K562 (cell line): ENCODE results near the gene TGFBR1. TPM values are rescaled to one million over a fixed set of nuclear protein-coding genes. Genes with fewer than 3 reads are reported as not detected.

Source experiments
- ATAC-seq: fragments of 200-7000 bp; cut with Tn5 transposase; 3 replicates; pipeline ENCODE4 v1.9.1; 2020; ENCODE audit warnings: moderate library complexity
- BruUV-seq: library from RNA; stranded (reverse); fragments of 400-500 nt; replicated peaks from 2 replicates; lab custom pipeline; 2021; lab: Mats Ljungman, UMichigan
- CTCF ChIA-PET: fragments of 300-600 bp; formaldehyde crosslinking; extraction: SDS; loops from one replicate; lab custom pipeline; 2021; ENCODE audit warnings: low intra/inter-chr PET ratio; lab: Yijun Ruan, JAX
- POLR2A ChIA-PET: fragments of 300-600, 350-650 bp; sonication (Branson Sonifier 250); formaldehyde crosslinking; extraction: SDS; loops from one replicate; lab custom pipeline; 2021; ENCODE audit warnings: antibody characterized with exemption, inconsistent platforms; lab: Yijun Ruan, JAX
- DNase-seq, 4 experiments: peaks; one replicate each; pipeline versions ENCODE4 v3.0.0 to v3.0.0-alpha.2; 2011 to 2018; ENCODE audit warnings: low spot score in 3 of 4, mixed read lengths in 3 of 4; ENCODE audit errors: extremely low read depth in 1 of 4
- FAIRE-seq: peaks from 2 replicates; lab custom pipeline; 2011; peaks lifted over from hg19 to GRCh38; lab: Jason Lieb, UNC
- H2AFZ ChIP-seq: 2 replicates; pipeline ENCODE4 v1.6.0; 2011; ENCODE audit warnings: low read depth, low read length, control low read depth, inconsistent platforms
- H3K27ac ChIP-seq: fragments of 200-600 bp; 3 replicates; pipeline ENCODE4 v1.8.0; 2011; ENCODE audit warnings: low read depth, mild to moderate bottlenecking, control low read depth, inconsistent platforms, low read length, moderate library complexity, mixed read lengths; ENCODE audit errors: extremely low read depth
- H3K27me3 ChIP-seq, 2 experiments: fragments of 300-600 bp in 1 of 2; 2 replicates in 1 of 2; 3 replicates in 1 of 2; pipeline versions ENCODE4 v1.6.0 to v1.8.0; 2011; ENCODE audit warnings: inconsistent platforms in 2 of 2, low read length in 2 of 2, mild to moderate bottlenecking in 1 of 2, mixed read lengths in 1 of 2, moderate library complexity in 1 of 2; ENCODE audit not compliant: control insufficient read depth in 2 of 2, insufficient read depth in 2 of 2
- H3K36me3 ChIP-seq: fragments of 300-600 bp; 3 replicates; pipeline ENCODE4 v1.8.0; 2011; ENCODE audit warnings: mild to moderate bottlenecking, low read length, inconsistent platforms; ENCODE audit not compliant: control insufficient read depth, insufficient read depth
- H3K4me1 ChIP-seq, 2 experiments: fragments of 200-600 bp in 1 of 2; replicated peaks in 1 of 2; 2 replicates in 1 of 2; 3 replicates in 1 of 2; pipeline versions ENCODE4 v1.5.1 to v1.8.0; 2011; ENCODE audit warnings: inconsistent platforms in 2 of 2, low read length in 2 of 2, mild to moderate bottlenecking in 1 of 2, mixed read lengths in 1 of 2, moderate library complexity in 1 of 2; ENCODE audit not compliant: control insufficient read depth in 2 of 2, insufficient read depth in 2 of 2
- H3K4me2 ChIP-seq: 2 replicates; pipeline ENCODE4 v1.6.1; 2011; ENCODE audit warnings: low read length, control low read depth, inconsistent platforms, mixed read lengths; ENCODE audit not compliant: insufficient read depth
- H3K4me3 ChIP-seq: fragments of 200-600 bp; sonication (generic), shearing (Covaris generic); 2 replicates; pipeline ENCODE4 v1.5.1; 2016; ENCODE audit warnings: control low read depth, inconsistent platforms
- H3K79me2 ChIP-seq: fragments of 200-600 bp; 3 replicates; pipeline ENCODE4 v1.8.0; 2011; ENCODE audit warnings: low read length, inconsistent platforms; ENCODE audit not compliant: control insufficient read depth, insufficient read depth
- H3K9ac ChIP-seq, 2 experiments: 2 replicates each; pipeline versions ENCODE4 v1.6.0 to v1.6.1; 2011; ENCODE audit warnings: low read depth in 2 of 2, low read length in 2 of 2, control low read depth in 1 of 2, inconsistent platforms in 1 of 2, mild to moderate bottlenecking in 1 of 2, mixed read lengths in 1 of 2; ENCODE audit not compliant: insufficient read depth in 1 of 2
- H3K9me1 ChIP-seq: one replicate; pipeline ENCODE4 v1.6.0; 2011; ENCODE audit warnings: inconsistent platforms, mild to moderate bottlenecking, low read length, moderate library complexity; ENCODE audit not compliant: control insufficient read depth, insufficient read depth
- H3K9me3 ChIP-seq: replicated peaks from 2 replicates; pipeline ENCODE4 v1.5.1; 2011; ENCODE audit warnings: low read depth, low read length, inconsistent platforms; ENCODE audit not compliant: control insufficient read depth, insufficient read depth
- H4K20me1 ChIP-seq: replicated peaks from 2 replicates; pipeline ENCODE4 v1.6.1; 2011; ENCODE audit warnings: low read length, inconsistent platforms, mixed read lengths; ENCODE audit not compliant: control insufficient read depth, insufficient read depth
- CTBP1 ChIP-seq: fragments of 450-650 bp; IDR thresholded peaks from 2 replicates; pipeline ENCODE4 v1.6.1; 2016; ENCODE audit warnings: borderline replicate concordance
- HMG20A ChIP-seq: fragments of 450-650 bp; formaldehyde crosslinking; conservative IDR thresholded peaks from 2 replicates; pipeline ENCODE4 v1.4.0; 2020; ENCODE audit warnings: mild to moderate bottlenecking, mixed read lengths
- LEF1 ChIP-seq: fragments of 450-650 bp; IDR thresholded peaks from 2 replicates; pipeline ENCODE4 v1.6.1; 2016; ENCODE audit warnings: mild to moderate bottlenecking
- MECOM ChIP-seq: fragments of 250-450 bp; sonication (Bioruptor Pico); IDR thresholded peaks from 2 replicates; pipeline ENCODE4 v1.8.0; 2022; ENCODE audit warnings: inconsistent platforms
- RCOR1 ChIP-seq, 2 experiments: IDR thresholded peaks; 2 replicates each; pipeline ENCODE4 v1.6.1; 2012; ENCODE audit warnings: low read depth in 2 of 2, low read length in 2 of 2, borderline replicate concordance in 1 of 2, improper control_type of control experiment in 1 of 2
- SPI1 ChIP-seq: IDR thresholded peaks from 2 replicates; pipeline ENCODE4 v1.6.1; 2011; ENCODE audit warnings: low read depth, low read length, control low read depth, borderline replicate concordance
- ZEB2 ChIP-seq: fragments of 450-650 bp; IDR thresholded peaks from 2 replicates; pipeline ENCODE4 v1.6.1; 2016
- ZFX ChIP-seq: sonication (generic); formaldehyde crosslinking; IDR thresholded peaks from 2 replicates; pipeline ENCODE4 v1.8.0; 2022; ENCODE audit warnings: mild to moderate bottlenecking, missing genetic modification reagents, moderate library complexity
- ZNF316 ChIP-seq: fragments of 450-650 bp; IDR thresholded peaks from 2 replicates; pipeline ENCODE4 v1.6.1; 2016
- WGBS: fragments of 100-300 bp; shearing (Covaris generic); methylation state at CpG from one replicate; pipeline ENCODE4 v1.1.6; 2016; ENCODE audit warnings: low coverage, mixed read lengths; ENCODE audit not compliant: insufficient coverage; ENCODE audit errors: missing lambda C conversion rate; 5-methylcytosine and 5-hydroxymethylcytosine counted together
- in situ Hi-C: fragments of 300-500 bp; cut with MboI; formaldehyde crosslinking; loops from 4 replicates; pipeline ENCODE4 v1.15.0; 2018; ENCODE audit warnings: inconsistent platforms, mixed read lengths
- intact Hi-C: fragments of 100-400 bp; cut with micrococcal nuclease; formaldehyde crosslinking; loops from 2 replicates; pipeline ENCODE4 v1.14.2; 2022
- polyA plus RNA-seq, 8 experiments: library from polyadenylated mRNA; depleted of rRNA in 4 of 8; stranded (reverse) in 5 of 8; unstranded in 3 of 8; fragments of >200 nt; fragmentation: Nextera tagmentation in 2 of 8; fragmentation: Illumina TruSeq in 1 of 8; extraction: Ambion mirVana in 2 of 8; extraction: Trizol in 1 of 8; gene quantifications; 2 replicates each; pipeline versions ENCODE4 v1.2.1 to v1.2.3, GENCODE V29; 2011 to 2014; ENCODE audit warnings: inconsistent platforms in 1 of 8, missing spikeins in 1 of 8
- total RNA-seq, 7 experiments: library from RNA; depleted of rRNA in 6 of 7; stranded (reverse); fragments of >200 nt in 6 of 7; fragmentation: Illumina TruSeq in 2 of 7; extraction: Trizol in 2 of 7; gene quantifications; 2 replicates each; pipeline versions ENCODE4 v1.2.1 to v1.2.3, GENCODE V29; 2011 to 2021; ENCODE audit warnings: low replicate concordance in 1 of 7
- TF ChIP-seq, protein P1 (sequence below): fragments of 250-450 bp; sonication (Bioruptor Pico); IDR thresholded peaks from 2 replicates; pipeline ENCODE4 v1.4.0; 2020

Gene TGFBR1
- total and polyA plus RNA-seq, 9 of the 15 experiments (the other 6 are each of a cell fraction or from before 2014, with no cell fraction given) = 15.5 to 62.4 (median 42.7) TPM

DNA sequence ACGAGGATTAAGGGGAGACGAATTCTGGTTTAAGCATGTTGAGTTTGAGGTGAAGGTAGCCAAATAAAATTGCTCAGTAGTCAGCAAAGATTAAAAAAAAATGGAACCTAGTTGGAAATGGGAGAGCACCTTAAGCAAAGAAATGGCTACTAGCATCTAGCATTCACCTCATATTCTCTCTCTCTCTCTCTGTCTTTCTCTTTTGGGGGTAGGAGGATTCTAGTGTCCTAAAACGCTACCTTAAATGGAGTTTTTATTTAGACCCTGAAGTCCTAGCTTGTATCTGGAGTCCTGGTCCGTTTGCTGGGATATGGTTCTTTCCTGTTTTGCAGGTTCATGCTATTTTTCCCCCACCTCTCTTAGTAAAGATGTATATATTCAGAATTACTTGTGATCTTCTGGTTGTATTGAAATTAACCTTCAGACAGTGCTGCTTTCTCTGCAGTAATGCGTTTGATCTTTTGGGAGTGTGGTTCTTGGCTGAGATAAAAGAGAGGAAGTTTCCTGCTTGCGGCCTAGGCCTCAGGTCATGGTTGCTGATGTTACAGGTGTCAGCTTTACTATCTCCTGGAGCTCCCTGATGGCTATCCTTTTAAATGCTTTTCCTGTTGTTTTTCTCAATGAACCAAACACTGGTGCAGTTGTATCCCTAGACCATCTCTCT is 8.0 kb downstream of the TGFBR1 start:
- H3K4me3 ChIP-seq = no peak overlapping the region
- WGBS = 16% methylated on average over 6 of the region's 6 CpGs
- ATAC-seq = peak; percentile 60
- H2AFZ ChIP-seq = no peak overlapping the region
- H3K9me1 ChIP-seq = no peaks in the 10 kb centered on the region
- in situ Hi-C loops = no loop called here
- peak overlapping the region; percentile 7; the same call in 1 of the 3 replicates for H3K27ac ChIP-seq
- H3K79me2 ChIP-seq = peaks cover 99% of the 10 kb centered on the region
- no peak overlapping the region; the same call in 1 of the 2 replicates for H3K4me2 ChIP-seq
- H4K20me1 ChIP-seq = peaks cover 23% of the 10 kb centered on the region
- H3K9me3 ChIP-seq = no peaks in the 10 kb centered on the region
- no peak overlapping the region for H3K9ac ChIP-seq
- CTCF ChIA-PET = no interaction called here
- no peaks in the 10 kb centered on the region for H3K27me3 ChIP-seq
- peaks cover 21% of the 10 kb centered on the region; the same call in 2 of the 3 replicates for H3K36me3 ChIP-seq
- peak; percentile 42 for TF ChIP-seq CTBP1
- peak; percentile 59; the same call in 1 of the 2 replicates for TF ChIP-seq LEF1
- peak in 1 of 2 experiments; percentile 71; a peak in 2 of 4 replicates for TF ChIP-seq RCOR1 (IDR thresholded peaks at IDR 0.05; ENCODE audit: borderline replicate concordance in 1 of 2, low read depth in 2 of 2, low read length in 2 of 2)
- peak; percentile 24; the same call in 1 of the 2 replicates for TF ChIP-seq MECOM (CRISPR knock-in tag)
- TF ChIP-seq SPI1 = 0 out of 2 replicates have a peak, but pooled peaks have one; percentile 61
- no peak for TF ChIP-seq HMG20A (CRISPR knock-in tag)
- peak; percentile 44 for TF ChIP-seq ZFX (CRISPR knock-in tag)
- TF ChIP-seq ZEB2 = 0 out of 2 replicates have a peak, but pooled peaks have one; percentile 19
- TF ChIP-seq ZNF316 = peak; percentile 26; the same call in 1 of the 2 replicates
- TF ChIP-seq, protein P1, sequence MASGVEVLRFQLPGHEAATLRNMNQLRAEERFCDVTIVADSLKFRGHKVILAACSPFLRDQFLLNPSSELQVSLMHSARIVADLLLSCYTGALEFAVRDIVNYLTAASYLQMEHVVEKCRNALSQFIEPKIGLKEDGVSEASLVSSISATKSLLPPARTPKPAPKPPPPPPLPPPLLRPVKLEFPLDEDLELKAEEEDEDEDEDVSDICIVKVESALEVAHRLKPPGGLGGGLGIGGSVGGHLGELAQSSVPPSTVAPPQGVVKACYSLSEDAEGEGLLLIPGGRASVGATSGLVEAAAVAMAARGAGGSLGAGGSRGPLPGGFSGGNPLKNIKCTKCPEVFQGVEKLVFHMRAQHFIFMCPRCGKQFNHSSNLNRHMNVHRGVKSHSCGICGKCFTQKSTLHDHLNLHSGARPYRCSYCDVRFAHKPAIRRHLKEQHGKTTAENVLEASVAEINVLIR (CRISPR knock-in tag) = no peak
- TF ChIP-seq, all 486 proteins: peak for 8
- no peak for DNase-seq
- FAIRE-seq = peak; percentile 59
- intact Hi-C loops = no loop called here
- POLR2A ChIA-PET = interaction anchor here (0.6 to 1.6 kb wide), 7 partner anchors 11 to 112 kb away, joined by 3 to 5 read pairs (median 3); no protein-coding TSS in a partner anchor
- BruUV-seq = no TSS peak
- H3K4me1 ChIP-seq = peaks cover 4 to 48% of the 10 kb centered on the region in 2 experiments; a peak in 4 of 5 replicates
